HG03575 (cell line): ENCODE measurements around the gene NHERF2.

Experiments
- ATAC-seq: cut with Tn5 transposase; IDR thresholded peaks from one replicate; pipeline ENCODE4 v1.9.1; 2021; ENCODE audit not compliant: unreplicated experiment, insufficient number of reproducible peaks, low FRiP score; ENCODE audit errors: extremely low read depth

The NHERF2 gene

DNA sequence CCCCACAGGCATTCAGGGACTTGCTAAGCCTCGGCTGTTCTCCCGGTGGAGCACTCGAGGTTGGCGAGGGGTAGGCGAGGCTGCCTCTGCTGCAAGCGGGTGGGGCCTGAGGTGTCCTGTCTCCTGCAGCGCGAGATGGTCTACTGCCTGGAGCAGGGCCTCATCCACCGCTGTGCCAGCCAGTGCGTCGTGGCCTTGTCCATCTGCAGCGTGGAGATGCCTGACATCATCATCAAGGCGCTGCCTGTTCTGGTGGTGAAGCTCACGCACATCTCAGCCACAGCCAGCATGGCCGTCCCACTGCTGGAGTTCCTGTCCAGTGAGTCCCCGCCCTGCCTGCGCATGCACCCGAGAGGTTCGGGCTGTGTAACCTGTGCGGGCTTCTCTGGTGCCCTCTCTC is 47.4 kb downstream of the NHERF2 start:
- no peak for ATAC-seq

- no peak for ATAC-seq
These were observed 48.9 kb downstream of the NHERF2 start for GRCh38 chr16:2075631-2076030.

DNA sequence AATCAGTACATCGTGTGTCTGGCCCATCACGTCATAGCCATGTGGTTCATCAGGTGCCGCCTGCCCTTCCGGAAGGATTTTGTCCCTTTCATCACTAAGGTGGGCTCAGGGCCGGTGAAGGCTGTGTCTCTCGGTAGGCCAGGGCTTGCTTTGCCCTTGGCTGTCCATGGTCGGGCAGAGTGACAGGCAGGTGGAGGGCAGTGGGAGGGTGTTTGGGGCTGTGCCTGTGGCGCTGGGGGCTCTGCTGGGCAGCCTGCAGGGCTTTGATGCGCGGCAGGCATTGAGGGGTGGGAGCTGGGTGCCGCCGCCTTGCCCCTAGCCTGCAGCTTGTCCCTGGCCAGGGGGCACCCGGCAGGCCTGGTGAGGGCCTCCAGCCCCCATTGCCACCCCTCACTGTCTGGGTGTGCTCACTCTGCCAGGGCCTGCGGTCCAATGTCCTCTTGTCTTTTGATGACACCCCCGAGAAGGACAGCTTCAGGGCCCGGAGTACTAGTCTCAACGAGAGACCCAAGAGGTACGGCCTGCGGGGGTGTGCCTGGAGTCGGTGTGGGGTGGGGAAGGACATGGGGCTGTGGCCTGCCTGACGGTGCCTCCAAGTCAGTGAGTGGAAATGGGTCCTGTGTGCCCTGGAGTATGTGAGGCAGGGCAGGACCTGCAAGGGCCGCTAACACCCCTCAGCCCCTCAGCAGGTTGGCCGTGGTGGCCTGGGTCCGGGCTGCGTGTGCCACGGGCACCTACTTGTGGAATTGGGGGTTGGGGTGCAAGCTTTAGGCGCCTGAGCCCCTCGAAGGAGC is 49.6 kb downstream of the NHERF2 start:
- no peak for ATAC-seq

DNA sequence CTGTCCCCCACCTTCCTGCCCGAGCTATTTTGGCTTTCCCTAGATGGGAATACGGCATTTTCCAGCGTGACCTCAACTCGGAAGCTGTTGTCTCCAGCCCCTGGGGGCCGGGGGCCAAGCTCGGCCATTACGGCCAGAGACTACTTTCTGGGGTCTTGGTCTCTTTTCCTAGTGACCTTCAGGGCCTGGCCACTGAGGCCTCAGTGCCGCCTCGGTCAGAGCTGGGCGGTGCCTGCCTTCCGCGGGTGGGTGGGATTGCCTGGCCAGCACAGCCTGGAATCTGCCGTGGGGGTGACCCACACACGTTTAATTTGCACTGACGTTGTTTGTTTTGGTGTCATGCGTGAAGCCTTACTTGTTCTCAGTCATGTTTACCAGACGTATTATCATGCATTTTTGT is 50.3 kb downstream of the NHERF2 start:
- no peak for ATAC-seq

DNA sequence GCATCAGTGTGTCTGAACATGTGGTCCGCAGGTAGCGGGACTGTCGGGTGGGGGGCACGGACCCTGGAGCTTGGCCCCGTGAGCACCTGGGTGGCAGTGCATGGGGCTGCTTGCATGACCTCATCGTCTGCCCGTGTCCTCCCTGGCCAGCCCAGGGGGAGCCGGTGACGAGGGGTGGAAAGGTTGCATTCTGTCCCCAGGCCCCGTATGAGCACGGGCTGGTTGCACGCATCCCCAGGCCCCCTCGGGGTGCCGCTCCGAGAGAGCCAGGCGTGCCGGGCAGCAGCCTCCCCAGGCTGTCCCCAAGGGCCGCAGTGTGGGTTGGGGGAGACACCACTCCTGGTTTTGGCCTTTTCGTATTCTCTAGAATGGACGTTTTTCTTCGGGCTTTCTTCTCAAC is 51.0 kb downstream of the NHERF2 start:
- no peak for ATAC-seq

- ATAC-seq, result no peak
These were observed 51.4 kb downstream of the NHERF2 start for GRCh38 chr16:2078096-2078495.

DNA sequence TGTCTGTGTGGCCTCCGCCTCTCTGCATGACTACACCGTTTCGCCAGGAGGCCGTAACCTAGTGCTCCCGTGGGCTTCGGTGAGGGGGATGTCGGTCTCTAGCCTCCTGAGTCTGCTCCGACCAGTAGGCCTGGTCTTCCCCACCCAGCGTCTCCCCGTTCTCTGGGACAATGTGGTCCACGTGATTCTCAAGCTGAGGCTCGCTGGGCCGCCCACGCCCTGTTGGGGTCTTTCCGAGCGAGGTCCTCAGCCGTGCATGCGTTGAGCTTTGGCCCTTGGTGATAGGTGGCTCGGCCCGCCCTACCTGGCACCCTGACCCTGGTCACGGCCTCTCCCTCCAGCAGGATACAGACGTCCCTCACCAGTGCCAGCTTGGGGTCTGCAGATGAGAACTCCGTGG is 52.0 kb downstream of the NHERF2 start:
- ATAC-seq, result no peak

GRCh38 chr16:2079311-2079800 is 52.7 kb downstream of the NHERF2 start:
- ATAC-seq, result no peak

DNA sequence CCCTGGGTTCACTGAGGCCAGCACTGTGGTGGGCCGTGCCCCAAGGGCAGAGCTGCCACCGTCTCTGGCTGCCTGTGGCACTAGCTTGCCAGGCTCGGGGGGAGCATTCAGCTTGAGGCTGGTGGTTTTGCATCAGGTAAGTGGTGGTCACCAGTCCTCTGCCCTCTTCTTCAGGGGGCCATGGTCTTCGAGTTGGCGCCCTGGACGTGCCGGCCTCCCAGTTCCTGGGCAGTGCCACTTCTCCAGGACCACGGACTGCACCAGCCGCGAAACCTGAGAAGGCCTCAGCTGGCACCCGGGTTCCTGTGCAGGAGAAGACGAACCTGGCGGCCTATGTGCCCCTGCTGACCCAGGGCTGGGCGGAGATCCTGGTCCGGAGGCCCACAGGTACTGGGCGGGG is 53.3 kb downstream of the NHERF2 start:
- no peak for ATAC-seq

GRCh38 chr16:2081201-2082084 is 54.7 kb downstream of the NHERF2 start:
- no peak for ATAC-seq

DNA sequence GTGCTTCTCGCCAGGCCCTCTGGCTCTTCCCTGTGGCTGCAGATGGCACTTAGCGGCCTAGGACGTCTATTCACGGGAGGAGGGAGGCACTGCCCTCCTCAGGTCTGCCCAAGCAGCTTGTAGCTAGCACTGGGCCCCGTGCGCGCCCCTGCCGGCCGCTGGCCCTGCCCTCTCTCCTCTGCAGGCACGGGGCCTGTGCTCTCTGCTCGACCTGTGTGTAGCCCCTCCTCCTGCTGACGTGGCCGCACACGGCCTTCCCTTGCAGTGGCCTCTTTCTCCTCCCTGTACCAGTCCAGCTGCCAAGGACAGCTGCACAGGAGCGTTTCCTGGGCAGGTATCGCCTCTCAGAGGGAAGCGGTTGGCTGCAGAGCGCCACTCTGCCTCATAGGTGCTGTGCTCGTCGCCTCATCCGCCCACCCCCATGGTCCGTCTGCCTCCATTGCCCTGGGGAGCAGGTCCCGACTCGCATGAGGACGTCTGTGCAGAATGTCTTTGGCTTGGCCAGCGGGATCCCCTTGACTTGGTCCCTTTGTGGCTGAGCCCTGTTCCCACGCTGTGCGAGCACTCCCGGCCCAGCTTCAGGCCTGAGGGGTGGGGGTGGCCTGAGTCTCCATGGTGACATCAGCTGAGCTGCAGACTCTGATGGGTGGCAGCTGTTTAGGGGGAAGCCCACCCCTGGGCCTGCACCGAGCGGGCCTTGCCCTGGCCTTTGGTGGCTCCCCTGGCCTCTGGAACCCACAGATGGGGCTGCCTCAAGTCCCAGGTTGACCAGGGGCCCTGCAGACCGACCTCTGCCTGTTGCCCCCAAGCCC is 55.7 kb downstream of the NHERF2 start:
- ATAC-seq, result no peak

DNA sequence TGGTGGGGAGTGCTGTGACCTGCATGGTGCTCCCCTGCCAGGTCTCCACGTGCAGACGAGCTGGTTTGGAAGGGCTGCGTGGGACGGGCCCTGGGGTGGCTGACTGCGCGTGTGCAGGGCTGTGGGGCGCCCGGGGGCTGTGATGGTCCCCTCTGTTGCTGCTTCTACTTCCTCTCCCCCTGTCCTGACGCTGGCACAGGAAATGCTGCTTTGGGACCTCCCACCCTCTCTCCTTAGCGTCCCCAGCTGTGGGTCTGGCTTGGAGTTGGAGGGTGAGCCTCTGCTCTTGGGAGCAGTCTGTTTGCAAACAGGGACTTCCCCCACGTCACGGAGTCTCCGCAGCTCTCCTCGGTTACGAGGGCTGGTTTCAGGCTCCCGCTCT is 56.3 kb downstream of the NHERF2 start:
- ATAC-seq, result no peak

DNA sequence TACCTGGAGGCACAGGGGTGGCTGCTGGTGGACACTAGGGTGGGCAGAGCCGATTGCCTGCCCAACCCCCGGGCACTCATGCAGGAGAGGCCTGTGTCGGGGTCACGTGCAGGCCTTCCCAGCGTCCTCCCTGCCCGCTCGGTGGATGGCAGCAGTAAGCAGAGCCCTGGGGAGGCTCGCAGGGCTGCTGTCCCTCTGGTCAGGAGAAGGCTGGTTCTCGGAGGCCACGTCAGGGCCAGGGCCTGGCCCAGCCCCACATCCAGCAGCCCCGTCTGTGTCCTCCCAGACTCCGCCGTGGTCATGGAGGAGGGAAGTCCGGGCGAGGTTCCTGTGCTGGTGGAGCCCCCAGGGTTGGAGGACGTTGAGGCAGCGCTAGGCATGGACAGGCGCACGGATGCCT is 56.7 kb downstream of the NHERF2 start:
- ATAC-seq, result no peak

GRCh38 chr16:2083876-2084780 is 57.4 kb downstream of the NHERF2 start:
- ATAC-seq, result no peak

GRCh38 chr16:2084895-2085625 is 58.4 kb downstream of the NHERF2 start:
- no peak for ATAC-seq

- no peak for ATAC-seq
These were observed 59.0 kb downstream of the NHERF2 start for GRCh38 chr16:2085669-2086068.

DNA sequence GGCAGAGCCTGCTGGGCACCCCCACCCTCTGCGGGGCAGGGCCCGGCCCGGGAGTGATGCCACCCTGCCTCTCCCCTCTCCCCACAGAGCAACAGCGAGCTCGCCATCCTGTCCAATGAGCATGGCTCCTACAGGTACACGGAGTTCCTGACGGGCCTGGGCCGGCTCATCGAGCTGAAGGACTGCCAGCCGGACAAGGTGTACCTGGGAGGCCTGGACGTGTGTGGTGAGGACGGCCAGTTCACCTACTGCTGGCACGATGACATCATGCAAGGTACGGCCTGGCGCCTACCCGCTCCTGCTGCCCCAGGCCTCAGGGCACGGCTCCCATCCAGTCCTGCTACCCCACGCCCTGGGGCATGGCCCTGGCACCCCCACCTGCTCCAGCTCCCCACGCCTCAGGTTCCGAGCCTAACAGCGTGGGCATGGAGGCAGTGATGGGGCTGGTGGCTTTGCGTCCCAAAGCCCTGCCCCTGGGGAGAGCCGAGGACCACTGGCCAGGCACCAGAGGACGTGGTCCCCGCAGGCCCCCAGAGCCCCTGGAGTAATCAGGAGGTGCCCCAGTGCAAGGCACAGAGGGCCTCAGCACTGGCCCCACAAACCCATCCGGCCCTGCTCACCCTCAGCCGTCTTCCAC is 59.5 kb downstream of the NHERF2 start:
- ATAC-seq, result no peak
